HG03175 (cell line): ENCODE data around the gene CD8B2.
"Not testable (repeated sequence)": the region's sequence is repeated elsewhere in the genome, so short reads cannot be mapped to it uniquely, and the experiment has no call there.

Experiments
- ATAC-seq: cut with Tn5 transposase; IDR thresholded peaks from one replicate; pipeline ENCODE4 v1.9.1; 2021; ENCODE audit warnings: mild to moderate bottlenecking, moderate library complexity; ENCODE audit not compliant: unreplicated experiment

Gene CD8B2

GRCh38 chr2:106511476-106511901 is 24.3 kb downstream of the CD8B2 start:
- ATAC-seq: not testable (repeated sequence)

DNA sequence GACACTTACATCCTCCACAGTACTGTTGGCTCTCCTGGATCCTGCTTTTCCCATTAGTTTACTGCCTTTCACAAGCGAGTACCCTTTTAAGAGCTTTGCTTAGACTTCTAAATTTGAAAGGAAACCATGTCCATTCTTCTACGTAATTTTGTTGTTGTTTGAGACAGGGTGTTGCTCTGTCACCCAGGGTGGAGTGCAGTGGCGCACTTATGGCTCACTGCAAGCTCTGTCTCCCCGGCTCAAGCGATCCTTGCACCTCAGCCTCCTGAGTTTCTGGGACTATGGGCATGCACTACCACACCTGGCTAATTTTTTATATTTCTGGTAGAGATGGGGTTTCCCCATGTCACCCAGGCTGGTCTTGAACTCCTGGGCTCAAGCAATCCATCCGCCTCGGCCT is 24.8 kb downstream of the CD8B2 start:
- not testable (repeated sequence) for ATAC-seq

- not testable (repeated sequence) for ATAC-seq
These were observed 26.2 kb downstream of the CD8B2 start for GRCh38 chr2:106513391-106513790.

DNA sequence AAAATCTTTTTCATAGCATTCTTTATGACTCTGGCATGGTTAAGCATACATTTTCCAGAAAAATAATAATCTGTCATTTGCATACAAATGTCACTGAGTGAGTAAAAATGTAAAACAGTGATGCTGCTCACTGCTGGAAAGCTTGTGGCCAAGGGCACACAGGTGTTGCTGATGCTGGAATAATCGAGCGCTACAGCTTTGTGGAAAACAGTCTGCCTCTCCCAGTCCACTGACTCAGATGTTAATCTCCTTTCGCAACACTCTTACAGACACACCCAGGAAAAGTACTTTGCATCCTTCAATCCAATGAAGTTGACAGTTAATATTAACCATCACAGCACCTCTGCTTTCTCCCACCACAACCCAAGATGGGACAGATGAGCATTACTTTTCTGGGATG is 27.7 kb downstream of the CD8B2 start:
- ATAC-seq: not testable (repeated sequence)

- ATAC-seq: no peak
These were observed 29.3 kb downstream of the CD8B2 start for GRCh38 chr2:106516436-106516835.

GRCh38 chr2:106516864-106517263 is 29.7 kb downstream of the CD8B2 start:
- no peak for ATAC-seq

DNA sequence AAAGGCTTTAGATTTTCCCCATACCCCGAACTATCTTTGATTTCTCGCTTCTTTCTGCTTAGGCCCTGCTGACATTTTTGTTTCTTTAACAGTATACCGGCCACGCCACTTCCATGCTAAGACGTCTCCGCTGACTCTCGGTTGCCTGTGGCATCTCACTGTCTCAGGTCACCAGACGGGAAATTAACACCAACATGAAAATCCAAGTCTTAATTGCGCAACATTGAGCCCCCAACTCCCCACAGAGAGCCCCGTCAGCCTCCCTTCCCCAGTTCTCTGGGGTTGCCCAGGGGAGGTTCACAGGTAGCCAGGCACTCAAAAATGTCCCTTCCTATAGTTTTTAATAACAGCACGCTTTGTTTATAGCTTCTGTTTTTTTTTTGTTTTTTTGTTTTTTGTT is 30.2 kb downstream of the CD8B2 start:
- ATAC-seq: no peak

DNA sequence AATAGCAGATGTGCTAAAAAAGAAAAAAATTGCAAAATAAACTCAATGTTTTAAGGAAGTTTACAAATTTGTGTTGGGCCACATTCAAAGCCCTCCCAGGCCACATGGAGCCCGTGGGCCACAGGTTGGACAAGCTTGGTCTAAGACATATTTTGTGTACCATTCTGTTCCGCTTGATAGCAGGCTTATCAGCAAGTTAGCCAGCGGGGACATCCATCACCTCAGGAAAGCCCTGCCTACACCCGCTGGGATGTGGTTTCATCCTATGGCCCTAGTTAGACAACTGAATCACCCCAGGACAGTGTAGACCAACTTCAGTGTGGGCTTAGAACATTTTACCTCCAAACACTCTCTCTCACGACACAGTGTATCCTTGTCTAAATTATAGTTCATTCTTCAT is 32.6 kb downstream of the CD8B2 start:
- ATAC-seq: no peak

GRCh38 chr2:106521016-106521415 is 33.9 kb downstream of the CD8B2 start:
- ATAC-seq: no peak

DNA sequence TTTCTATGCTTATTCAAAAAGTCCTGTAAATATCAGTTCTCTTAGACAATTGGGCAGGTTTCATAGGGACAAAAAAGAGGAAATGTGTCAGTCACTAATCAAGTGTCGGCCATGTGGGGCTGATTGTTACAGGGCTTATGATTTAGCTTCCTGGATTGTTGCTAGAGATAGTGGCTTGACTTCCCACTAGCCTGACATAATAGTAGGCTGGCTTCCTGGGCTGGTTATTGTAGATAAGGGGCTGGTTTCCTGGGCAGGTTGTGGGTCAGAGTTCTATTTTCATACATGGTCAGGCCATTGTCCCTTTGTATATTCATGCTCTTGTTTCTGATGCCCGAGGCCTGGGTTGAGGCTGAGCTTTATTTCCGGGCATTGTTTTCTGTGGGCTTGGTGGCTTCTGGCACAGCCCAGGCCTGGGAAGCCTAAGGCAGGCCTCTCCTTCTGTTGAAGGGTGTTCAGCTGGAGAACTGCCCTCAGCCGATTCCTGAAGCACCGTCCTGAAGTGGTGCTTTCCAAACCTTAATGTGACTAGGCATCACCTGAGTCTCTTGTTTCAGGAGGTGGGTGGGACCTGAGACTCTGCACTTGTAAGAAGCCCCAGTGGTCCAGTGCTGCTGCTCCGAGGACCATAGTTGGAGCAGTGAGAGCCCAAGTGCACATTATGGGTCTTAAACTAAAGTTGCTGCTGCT is 37.0 kb downstream of the CD8B2 start:
- ATAC-seq: no peak

GRCh38 chr2:106530866-106531265 is 43.7 kb downstream of the CD8B2 start:
- ATAC-seq: no peak

- ATAC-seq: no peak
These were observed 44.6 kb downstream of the CD8B2 start for GRCh38 chr2:106531676-106532214.

- no peak for ATAC-seq
These were observed 45.1 kb downstream of the CD8B2 start for GRCh38 chr2:106532236-106532635.

DNA sequence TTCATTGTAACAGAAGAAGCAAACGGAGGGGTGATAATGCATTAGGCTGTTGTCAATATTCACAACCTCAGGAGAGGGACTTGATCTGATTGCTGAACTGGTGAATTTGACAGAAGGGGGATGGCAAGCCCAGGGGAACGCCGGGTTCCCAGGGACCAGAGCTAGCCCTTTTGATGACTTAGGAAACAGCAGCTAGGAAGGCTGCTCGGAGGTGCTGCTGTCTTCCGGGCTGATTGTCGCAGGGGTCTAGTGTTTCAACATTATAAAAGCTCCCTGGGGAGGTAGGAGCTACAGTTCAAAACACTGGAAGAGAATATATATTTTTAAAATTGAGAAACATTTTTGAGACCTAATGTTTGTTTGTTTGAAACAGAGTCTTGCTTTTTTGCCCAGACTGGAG is 47.3 kb downstream of the CD8B2 start:
- ATAC-seq: no peak

DNA sequence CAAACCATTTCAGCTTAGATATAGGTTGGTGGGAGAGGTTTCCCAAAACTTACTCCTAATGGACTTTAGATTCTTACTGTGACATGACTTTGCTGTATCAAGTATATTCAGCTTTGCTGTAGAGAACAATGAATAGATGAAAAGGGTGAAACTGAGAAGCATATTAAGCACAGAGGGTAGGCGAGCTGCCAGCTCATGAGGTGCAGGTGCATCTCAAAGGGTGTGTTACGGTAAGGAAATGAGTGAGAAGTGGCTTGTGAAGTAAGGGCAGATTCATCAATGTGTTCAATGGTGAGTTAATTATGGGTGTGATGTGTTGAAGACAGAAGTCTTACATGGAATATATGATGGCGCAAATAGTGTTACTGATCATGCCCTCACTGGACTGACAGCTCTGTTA is 49.3 kb downstream of the CD8B2 start:
- ATAC-seq: no peak

DNA sequence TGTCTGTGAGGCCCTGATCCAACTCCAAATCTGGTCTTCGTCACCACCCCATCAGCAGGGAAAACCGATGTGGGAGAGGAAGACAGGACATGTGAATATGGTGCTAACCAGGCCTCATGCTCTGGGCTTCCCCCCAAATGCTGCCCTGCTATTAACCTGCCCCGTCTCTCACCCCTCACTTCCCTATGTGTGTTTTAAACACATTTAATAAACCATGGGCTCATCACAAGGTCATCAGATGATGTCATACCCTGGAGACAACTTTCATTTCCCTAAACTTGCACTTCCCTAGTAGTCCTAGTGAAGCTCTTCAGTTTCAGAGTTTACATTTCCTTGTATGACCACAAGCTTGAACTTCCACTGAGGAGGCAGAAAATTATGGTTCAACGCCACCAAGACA is 49.9 kb downstream of the CD8B2 start:
- peak; percentile 45 for ATAC-seq

DNA sequence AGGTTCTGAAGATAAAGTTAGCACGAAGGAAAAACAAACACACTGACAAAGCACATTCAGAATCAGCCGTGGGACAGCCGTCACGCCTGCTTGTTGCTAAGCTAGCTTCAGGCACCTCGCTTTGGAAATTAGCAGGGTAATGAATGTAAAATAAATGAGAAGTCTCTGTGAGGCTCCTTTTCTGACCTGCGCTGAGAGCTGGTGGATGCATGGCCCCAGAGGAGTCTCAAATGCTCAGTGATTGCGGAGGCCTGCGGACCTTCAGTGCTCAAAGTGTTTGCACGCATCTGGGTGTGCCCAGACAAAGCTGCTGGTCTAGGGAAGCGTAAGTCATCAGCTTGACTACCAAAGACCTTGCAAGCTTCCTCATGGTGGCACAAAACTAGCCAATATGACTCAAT is 50.6 kb downstream of the CD8B2 start:
- ATAC-seq: no peak

DNA sequence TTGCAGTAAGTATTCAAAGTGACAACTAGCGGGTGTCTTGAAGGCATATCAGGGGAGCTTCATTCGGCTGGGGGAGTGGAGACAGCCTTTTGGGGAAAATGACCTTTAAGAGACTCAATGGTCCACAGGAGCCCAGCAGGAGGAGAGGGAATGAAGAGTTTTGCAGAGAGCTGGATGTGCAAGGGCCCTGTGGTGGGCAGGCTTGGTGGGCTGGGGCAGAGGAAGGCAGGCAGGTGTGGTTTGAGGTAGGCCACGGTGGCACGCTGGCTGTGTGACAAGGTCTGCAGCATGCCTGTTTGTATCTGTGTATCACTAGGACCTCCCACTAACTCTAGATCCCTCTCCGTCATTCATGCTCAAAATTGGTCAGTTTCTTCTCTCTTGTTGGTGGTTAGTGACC is 53.7 kb downstream of the CD8B2 start:
- ATAC-seq: no peak

DNA sequence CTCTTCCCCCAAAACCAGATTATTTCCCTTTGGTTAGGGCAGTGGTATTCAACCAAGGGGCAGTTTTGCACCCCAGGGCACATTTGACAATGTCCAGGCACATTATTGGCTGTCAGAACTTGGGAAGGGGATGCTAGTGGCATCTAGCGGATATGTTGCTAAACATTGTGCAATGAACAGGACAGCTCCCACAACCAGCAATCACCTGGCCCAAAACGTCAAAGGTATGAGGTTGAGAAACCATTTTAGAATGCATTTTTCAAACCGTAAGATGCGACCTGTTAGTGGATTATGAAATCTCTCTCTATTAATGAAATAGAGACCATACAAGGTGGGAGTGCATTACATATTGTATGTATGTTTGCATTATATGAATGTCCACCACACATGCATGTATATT is 54.2 kb downstream of the CD8B2 start:
- no peak for ATAC-seq

- ATAC-seq: peak; percentile 92
These were observed 55.7 kb downstream of the CD8B2 start for GRCh38 chr2:106542746-106543359.

GRCh38 chr2:106545007-106545406 is 57.8 kb downstream of the CD8B2 start:
- no peak for ATAC-seq

GRCh38 chr2:106546391-106546990 is 59.3 kb downstream of the CD8B2 start:
- no peak for ATAC-seq
